ENCODE measurements around the gene GPR62.
A peak's percentile ranks its signal among the peaks of the same experiment; 100 is the strongest.

The GPR62 gene

GRCh38 chr3:51949121-51949520 lies 6.1 kb upstream of the GPR62 start:
- no peak overlapping the region for H3K4me3 ChIP-seq (ENCODE audit: low read depth, low read length)
- TF ChIP-seq, protein P1, sequence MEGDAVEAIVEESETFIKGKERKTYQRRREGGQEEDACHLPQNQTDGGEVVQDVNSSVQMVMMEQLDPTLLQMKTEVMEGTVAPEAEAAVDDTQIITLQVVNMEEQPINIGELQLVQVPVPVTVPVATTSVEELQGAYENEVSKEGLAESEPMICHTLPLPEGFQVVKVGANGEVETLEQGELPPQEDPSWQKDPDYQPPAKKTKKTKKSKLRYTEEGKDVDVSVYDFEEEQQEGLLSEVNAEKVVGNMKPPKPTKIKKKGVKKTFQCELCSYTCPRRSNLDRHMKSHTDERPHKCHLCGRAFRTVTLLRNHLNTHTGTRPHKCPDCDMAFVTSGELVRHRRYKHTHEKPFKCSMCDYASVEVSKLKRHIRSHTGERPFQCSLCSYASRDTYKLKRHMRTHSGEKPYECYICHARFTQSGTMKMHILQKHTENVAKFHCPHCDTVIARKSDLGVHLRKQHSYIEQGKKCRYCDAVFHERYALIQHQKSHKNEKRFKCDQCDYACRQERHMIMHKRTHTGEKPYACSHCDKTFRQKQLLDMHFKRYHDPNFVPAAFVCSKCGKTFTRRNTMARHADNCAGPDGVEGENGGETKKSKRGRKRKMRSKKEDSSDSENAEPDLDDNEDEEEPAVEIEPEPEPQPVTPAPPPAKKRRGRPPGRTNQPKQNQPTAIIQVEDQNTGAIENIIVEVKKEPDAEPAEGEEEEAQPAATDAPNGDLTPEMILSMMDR (IDR thresholded peaks at IDR 0.05; ENCODE audit: low read depth, low read length, missing control alignments) = no peak
- in situ Hi-C loops (cut with HindIII; ENCODE audit: low sequenced_read_pairs) = no loop called here
- no peak for DNase-seq (ENCODE audit: low read depth)

DNA sequence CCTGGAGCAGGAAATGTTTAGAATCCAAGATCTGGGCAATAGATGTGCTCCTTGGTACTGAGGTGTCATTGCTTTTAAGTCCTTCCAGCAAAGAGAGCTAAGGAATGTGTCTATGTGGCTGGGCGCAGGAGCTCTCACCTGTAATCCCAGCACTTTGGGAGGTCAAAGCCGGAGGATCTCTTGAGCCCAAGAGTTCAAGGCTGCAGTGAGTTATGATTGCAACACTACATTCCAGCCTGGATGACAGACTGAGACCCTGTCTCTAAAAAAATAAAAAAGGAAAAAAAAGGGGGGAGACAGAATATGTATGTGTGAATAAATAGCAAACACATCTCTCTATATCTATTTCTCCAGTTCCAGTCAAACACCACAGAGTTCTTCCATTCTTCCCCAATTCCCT lies 4.3 kb upstream of the GPR62 start:
- in situ Hi-C loops (cut with HindIII; ENCODE audit: low sequenced_read_pairs) = no loop called here
- DNase-seq (ENCODE audit: low read depth) = no peak
- TF ChIP-seq, protein P1 (IDR thresholded peaks at IDR 0.05; ENCODE audit: low read depth, low read length, missing control alignments) = no peak
- H3K4me3 ChIP-seq (ENCODE audit: low read depth, low read length) = no peak overlapping the region

DNA sequence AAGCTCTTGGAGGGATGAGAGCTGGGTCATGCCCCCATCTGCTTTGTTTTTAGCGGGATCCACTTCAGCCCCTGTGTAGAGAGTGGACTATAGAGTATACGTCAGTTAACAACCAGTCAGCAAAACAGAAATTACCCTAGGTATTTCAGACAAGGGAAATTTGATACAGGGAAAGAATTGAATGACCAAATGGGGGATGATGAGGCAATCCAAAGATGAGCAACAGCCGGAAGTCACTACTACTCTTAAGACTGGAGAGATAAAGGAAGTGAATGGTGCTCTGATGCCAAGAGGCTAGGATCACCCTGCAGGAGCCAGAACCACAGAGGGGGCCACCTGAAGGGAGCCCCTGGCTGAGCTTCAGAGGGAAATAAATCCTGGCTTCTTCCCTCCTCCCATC lies 1.7 kb upstream of the GPR62 start:
- no peak for DNase-seq (ENCODE audit: low read depth)
- in situ Hi-C loops (cut with HindIII; ENCODE audit: low sequenced_read_pairs) = no loop called here
- H3K4me3 ChIP-seq (ENCODE audit: low read depth, low read length) = no peak overlapping the region
- TF ChIP-seq, protein P1 (IDR thresholded peaks at IDR 0.05; ENCODE audit: low read depth, low read length, missing control alignments) = no peak

GRCh38 chr3:51954105-51954504 lies 1.1 kb upstream of the GPR62 start:
- H3K4me3 ChIP-seq (ENCODE audit: low read depth, low read length) = no peak overlapping the region
- DNase-seq (ENCODE audit: low read depth) = no peak
- in situ Hi-C loops (cut with HindIII; ENCODE audit: low sequenced_read_pairs) = no loop called here
- TF ChIP-seq, protein P1 (IDR thresholded peaks at IDR 0.05; ENCODE audit: low read depth, low read length, missing control alignments) = no peak

DNA sequence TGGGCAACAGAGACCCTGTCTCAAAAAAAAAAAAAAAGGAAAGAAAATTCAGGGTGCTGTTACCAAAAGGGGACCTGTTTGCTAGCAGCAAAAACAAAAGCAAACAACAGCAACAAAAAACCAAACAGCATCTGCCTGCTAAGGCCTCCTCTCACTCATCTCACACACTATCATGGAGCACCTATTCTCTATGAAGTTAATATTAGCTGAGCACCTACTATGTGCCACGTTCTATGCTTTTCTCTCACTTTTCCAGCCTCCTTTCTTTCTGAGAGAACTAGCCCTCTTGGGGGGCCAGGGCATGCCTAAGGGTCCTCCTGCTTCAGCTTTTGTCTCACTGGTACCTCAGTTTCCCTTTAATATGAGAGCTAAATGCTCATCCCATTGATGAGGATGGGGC lies 468 bp upstream of the GPR62 start:
- no peak for DNase-seq (ENCODE audit: low read depth)
- in situ Hi-C loops (cut with HindIII; ENCODE audit: low sequenced_read_pairs) = no loop called here
- TF ChIP-seq, protein P1 (IDR thresholded peaks at IDR 0.05; ENCODE audit: low read depth, low read length, missing control alignments) = no peak
- H3K4me3 ChIP-seq (ENCODE audit: low read depth, low read length) = no peak overlapping the region

DNA sequence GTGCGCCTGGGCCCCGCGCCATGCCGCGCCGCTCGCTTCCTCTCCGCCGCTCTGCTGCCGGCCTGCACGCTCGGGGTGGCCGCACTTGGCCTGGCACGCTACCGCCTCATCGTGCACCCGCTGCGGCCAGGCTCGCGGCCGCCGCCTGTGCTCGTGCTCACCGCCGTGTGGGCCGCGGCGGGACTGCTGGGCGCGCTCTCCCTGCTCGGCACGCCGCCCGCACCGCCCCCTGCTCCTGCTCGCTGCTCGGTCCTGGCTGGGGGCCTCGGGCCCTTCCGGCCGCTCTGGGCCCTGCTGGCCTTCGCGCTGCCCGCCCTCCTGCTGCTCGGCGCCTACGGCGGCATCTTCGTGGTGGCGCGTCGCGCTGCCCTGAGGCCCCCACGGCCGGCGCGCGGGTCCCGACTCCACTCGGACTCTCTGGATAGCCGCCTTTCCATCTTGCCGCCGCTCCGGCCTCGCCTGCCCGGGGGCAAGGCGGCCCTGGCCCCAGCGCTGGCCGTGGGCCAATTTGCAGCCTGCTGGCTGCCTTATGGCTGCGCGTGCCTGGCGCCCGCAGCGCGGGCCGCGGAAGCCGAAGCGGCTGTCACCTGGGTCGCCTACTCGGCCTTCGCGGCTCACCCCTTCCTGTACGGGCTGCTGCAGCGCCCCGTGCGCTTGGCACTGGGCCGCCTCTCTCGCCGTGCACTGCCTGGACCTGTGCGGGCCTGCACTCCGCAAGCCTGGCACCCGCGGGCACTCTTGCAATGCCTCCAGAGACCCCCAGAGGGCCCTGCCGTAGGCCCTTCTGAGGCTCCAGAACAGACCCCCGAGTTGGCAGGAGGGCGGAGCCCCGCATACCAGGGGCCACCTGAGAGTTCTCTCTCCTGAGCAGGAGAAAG lies 951 bp downstream of the GPR62 start:
- peak overlapping the region; percentile 26 for H3K4me3 ChIP-seq (ENCODE audit: low read depth, low read length)
- no peak for DNase-seq (ENCODE audit: low read depth)
- in situ Hi-C loops (cut with HindIII; ENCODE audit: low sequenced_read_pairs) = no loop called here
- TF ChIP-seq, protein P1 (IDR thresholded peaks at IDR 0.05; ENCODE audit: low read depth, low read length, missing control alignments) = peak; percentile 57
